Right ventricle myocardium inferior (tissue), 1 donor: ENCODE results near the gene CAPN7. TPM values are rescaled to one million over a fixed set of nuclear protein-coding genes. Genes with fewer than 3 reads are reported as not detected.
"Not testable (repeated sequence)": the region's sequence is repeated elsewhere in the genome, so short reads cannot be mapped to it uniquely, and the experiment has no call there.

Experiments
- ATAC-seq: fragments of 200-7000 bp; cut with Tn5 transposase; one replicate; pipeline ENCODE4 v1.9.1; 2020; ENCODE audit warnings: mild to moderate bottlenecking, moderate library complexity
- DNase-seq: peaks from one replicate; pipeline ENCODE4 v3.0.0; 2021; ENCODE audit errors: missing footprints
- intact Hi-C: fragments of 100-400 bp; cut with DNase I; formaldehyde crosslinking; loops from one replicate; pipeline ENCODE4 v1.11.0; 2022
- long read RNA-seq: library from polyadenylated mRNA; unstranded; transcript quantifications from one replicate; pipeline ENCODE4 v2.0.0, GENCODE V29; 2021
- total RNA-seq: library from RNA; stranded (reverse); fragmentation: NEBNext Ultra II Directional; extraction: Animal tissue kit (Norgen Biotek cat#: 25700); gene quantifications from one replicate; pipeline ENCODE4 v1.2.1, GENCODE V29; 2021
- donor health status: DM: no; HTN: yes; CAD: no; lungs with severe emphysema.

CAPN7 gene
- total RNA-seq, result 28.2 TPM
- long read RNA-seq, full-length matches to known transcripts, result 12 of 20 reads
- long read RNA-seq, partial matches to known transcripts, result 1 of 20 reads
- long read RNA-seq, other reads (novel, unspliced or antisense), result 7 of 20 reads

DNA sequence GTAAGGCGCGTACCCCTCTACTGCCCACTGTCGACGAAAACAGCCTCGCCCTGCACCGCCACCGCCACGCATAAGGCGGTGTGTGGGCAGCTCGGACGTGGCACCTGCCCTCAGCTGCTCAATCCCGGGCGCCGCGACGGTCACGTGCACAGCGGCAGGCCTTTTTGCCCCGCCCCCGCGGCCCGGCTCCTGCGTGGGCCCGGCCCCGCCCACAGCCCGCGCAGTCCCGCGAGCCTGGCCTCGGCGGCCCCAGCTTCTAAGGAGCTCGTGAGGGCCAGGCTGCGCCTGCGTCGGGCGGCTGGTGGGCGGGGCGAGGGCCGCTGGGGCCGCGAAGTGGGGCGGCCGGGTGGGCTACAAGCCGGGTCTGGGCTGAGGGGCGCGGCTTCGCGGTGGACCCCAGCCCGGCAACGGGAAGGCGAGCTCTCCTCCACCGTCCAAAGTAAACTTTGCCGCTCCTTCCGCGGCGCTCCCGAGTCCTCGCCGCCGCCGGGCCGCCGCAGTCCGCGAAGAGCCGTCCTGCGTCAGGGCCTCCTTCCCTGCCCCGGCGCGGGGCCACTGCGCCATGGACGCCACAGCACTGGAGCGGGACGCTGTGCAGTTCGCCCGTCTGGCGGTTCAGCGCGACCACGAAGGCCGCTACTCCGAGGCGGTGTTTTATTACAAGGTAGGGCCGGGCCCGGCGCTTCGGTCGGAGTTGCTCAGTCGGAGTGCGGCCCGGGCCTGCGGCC lies at the start of gene CAPN7:
Gene CAPN7 (plus strand): TSS at position 313 of the 728 bp plus-strand sequence. CDS start 250 bp downstream, at position 563.
- intact Hi-C loops, result loop anchor here (1.0 to 10.0 kb wide), 3 partner anchors 12 to 261 kb away; partner anchors contain the start of gene NR2C2
- peak; percentile 99 for DNase-seq
- ATAC-seq, result peak; percentile 99

DNA sequence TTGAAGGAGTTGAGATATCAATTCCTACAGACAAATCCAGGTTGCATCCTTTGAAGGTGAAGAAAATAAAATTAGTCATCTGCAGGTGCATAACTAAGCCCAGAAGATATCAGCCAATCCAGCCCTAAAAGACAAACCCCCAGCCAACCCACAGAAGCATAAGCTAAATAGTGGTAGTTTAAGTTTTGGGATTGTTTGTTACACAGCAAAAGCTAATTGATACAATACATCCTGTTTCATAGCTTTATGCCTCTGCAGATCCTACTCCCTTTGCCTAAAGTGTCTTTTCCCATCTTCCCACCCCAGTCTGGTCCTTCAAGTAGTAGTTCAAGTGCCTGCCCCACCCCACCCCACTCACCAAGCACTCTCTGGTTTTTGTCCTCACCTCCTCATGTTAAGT lies 48.6 kb upstream of the CAPN7 start:
- DNase-seq (no peak), ATAC-seq (no peak)

GRCh38 chr3:15159501-15160136 lies 46.4 kb upstream of the CAPN7 start:
- ATAC-seq (no peak), DNase-seq (no peak)
- intact Hi-C loops, result no loop called here

More for the DNA sequence above, 48.6 kb upstream of the CAPN7 start:
- intact Hi-C loops, result no loop called here

DNA sequence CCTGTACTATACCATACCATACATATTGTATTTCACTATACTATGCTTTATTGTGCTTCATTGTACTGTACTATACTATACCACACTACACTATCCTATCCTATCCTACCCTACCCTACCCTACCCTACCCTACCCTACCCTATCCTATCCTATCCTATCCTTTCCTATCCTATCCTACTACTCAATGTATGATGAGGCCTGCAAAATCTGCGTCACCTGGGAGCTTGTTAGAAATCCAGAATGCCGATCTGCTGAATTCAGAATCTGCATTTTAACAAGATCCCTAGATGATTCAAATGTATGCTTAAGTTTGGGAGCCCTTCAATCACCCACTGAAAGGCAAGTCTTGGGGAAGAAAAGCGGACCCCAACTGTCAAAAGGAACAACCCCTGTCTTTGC lies 45.4 kb upstream of the CAPN7 start:
- DNase-seq (no peak), ATAC-seq (no peak)
- intact Hi-C loops, result no loop called here

DNA sequence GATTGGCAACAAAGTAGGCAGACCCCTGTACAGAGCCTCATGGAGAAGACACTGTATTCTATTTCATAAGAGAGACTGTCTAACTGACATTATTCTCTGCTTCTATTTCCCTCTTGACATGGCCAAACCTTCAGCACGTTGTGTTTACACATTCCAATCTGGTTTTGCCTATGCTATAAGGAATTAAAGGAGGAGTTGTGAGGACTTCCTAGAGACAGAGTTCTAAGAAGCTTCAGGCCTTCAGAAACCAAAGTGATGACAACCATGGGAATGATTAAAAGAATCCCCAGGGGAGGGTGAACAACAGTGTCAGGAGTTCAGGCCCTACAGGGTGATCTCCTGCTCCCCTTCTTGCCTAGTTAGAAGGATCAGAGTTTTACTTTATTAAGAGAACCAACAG lies 44.9 kb upstream of the CAPN7 start:
- no peak for ATAC-seq

DNA sequence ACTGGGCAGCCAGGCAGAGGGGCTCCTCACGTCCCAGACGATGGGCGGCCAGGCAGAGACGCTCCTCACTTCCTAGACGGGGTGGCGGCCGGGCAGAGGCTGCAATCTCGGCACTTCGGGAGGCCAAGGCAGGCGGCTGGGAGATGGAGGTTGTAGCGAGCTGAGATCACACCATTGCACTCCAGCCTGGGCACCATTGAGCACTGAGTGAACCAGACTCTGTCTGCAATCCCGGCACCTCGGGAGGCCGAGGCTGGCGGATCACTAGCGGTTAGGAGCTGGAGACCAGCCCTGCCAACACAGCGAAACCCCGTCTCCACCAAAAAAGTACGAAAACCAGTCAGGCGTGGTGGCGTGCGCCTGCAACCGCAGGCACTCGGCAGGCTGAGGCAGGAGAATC lies 42.4 kb upstream of the CAPN7 start:
- DNase-seq, intact Hi-C loops, ATAC-seq: not testable (repeated sequence)

More for the DNA sequence above, 44.9 kb upstream of the CAPN7 start:
- DNase-seq, result no peak
- intact Hi-C loops, result no loop called here

- ATAC-seq (no peak), DNase-seq (no peak)
- intact Hi-C loops, result no loop called here
Measured at GRCh38 chr3:15164340-15164739, 41.7 kb upstream of the CAPN7 start.

- ATAC-seq, result no peak
- no peak for DNase-seq
- intact Hi-C loops, result no loop called here
Measured at GRCh38 chr3:15165061-15165460, 41.0 kb upstream of the CAPN7 start.

DNA sequence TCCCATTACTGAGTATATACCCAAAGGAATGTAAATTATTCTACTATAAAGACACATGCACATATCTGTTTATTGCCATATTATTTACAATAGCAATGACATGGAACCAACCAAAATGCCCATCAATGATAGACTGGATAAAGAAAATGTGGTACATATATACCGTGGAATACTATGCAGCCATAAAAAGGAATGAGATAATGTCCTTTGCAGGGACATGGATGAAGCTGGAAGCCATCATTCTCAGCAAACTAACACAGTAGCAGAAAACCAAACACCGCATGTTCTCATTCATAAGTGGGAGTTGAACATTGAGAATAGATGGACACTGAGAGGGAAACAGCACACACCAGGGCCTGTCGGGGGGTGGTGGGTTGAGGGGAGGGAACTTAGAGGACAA lies 39.7 kb upstream of the CAPN7 start:
- intact Hi-C loops, DNase-seq, ATAC-seq: not testable (repeated sequence)

GRCh38 chr3:15171096-15171495 lies 35.0 kb upstream of the CAPN7 start:
- intact Hi-C loops, result loop anchor here (10.0 kb wide), 1 partner anchor 56 kb away; no protein-coding TSS in a partner anchor

DNA sequence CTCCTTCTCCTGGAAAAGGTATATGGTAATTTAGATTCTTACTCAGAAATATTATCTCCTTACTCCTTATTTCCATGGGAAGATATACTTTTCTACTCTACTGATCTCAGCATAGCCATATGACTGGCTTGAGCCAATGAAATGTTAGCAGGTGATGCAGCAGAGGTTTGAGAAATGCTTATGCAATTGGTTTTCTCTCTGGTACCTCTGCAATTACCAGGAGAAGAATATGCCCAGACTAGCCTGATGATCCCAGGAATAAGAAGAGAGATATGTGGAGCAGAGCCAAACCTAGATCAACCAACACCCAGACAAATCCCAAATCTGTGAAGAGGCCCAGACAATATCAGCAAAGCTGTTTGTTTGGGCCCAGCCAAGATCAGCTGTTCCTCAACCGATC lies 33.2 kb upstream of the CAPN7 start:
- intact Hi-C loops, result loop anchor here (10.0 kb wide), 1 partner anchor 58 kb away; no protein-coding TSS in a partner anchor
- ATAC-seq (no peak), DNase-seq (no peak)

More at GRCh38 chr3:15171096-15171495, 35.0 kb upstream of the CAPN7 start:
- ATAC-seq (no peak), DNase-seq (no peak)

DNA sequence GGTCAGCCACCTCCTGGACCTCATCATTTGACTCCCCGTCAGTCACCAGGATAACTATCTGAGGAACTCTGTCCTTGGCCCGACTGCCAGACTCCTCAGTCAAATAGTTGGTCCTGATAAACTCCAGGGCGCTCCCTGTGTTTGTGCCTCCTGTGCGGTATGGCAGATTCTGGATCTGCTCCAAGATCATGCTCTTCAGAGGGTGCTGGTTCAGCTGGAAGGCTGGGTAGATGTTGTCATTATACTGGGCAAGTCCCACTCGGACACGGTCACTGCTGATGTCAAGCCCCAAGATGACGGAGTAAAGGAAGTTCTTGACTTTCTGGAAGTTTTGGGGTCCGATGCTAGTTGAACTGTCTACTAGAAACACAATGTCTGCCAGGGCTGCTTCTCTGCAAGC lies 31.1 kb upstream of the CAPN7 start:
- DNase-seq (no peak), ATAC-seq (peak; percentile 84)
- intact Hi-C loops, result loop anchor here (10.0 kb wide), 1 partner anchor 60 kb away; no protein-coding TSS in a partner anchor

GRCh38 chr3:15175605-15176004 lies 30.4 kb upstream of the CAPN7 start:
- DNase-seq (no peak), ATAC-seq (no peak)
- intact Hi-C loops, result loop anchor here (10.0 kb wide), 1 partner anchor 61 kb away; no protein-coding TSS in a partner anchor

DNA sequence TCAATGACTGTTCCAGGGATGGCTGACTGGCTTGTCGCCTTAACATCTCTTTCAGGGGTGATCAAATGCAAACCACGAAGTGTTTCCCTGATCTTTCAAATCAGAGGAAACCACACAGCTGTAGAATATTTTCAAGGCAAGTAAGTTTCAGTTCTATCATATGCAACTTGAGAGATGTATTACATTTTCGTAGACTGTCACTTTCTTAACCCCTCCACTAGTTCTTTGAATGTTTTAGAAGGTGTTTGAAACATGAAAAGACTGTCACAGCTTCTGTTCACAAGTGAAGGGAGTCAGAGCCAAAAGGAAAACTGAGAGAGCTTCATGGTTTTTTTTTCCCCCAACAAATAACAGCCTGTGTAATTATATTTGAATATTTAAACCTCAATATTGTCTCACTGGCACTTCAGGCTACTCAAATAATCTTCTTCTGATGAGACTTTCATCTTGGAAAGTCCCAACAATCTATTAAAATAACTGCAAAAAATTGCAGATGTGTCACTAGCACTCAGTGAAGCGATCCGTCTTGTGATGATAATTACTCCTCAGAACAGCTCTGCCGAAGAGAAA lies 25.9 kb upstream of the CAPN7 start:
- no peak for ATAC-seq
- DNase-seq, result no peak
- intact Hi-C loops, result no loop called here

DNA sequence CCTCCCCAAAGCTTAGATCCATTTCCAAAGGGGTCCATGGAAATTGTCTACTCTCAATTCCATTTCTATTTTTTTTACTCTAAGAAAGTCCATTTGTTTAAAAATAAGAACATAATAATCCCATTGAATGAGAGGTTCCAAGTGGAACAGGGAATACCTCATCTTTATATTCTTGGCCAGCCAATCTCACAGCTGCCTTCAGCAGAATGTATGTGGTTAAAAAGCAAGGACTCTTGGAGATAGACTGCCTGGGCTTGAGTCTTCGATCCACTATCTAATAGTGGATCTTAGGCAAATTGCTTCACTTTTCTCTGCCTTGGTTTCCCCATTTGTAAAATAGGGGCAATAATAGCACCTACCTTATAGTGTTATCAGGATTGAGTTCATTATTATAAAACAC lies 24.5 kb upstream of the CAPN7 start:
- no peak for ATAC-seq
- no peak for DNase-seq
- intact Hi-C loops, result no loop called here

DNA sequence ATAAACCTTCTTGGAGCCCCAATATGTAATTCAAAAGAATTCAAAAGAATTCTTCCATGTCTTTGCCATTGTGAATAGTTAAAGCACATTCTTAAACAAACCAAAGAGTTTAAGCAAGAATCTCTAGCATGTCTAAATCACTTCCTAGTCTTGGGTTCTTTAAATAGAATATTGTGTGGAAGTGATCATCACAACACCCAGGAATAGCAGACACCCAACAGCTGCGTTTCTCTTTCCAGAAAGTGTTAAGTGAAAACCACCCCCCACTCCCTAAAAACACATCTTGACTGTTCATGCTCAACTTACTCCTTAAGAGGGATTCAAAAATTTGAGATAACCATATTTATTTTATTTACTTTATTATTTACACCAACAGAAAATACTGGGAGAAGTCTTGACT lies 24.1 kb upstream of the CAPN7 start:
- no peak for ATAC-seq
- no peak for DNase-seq
- intact Hi-C loops, result no loop called here

DNA sequence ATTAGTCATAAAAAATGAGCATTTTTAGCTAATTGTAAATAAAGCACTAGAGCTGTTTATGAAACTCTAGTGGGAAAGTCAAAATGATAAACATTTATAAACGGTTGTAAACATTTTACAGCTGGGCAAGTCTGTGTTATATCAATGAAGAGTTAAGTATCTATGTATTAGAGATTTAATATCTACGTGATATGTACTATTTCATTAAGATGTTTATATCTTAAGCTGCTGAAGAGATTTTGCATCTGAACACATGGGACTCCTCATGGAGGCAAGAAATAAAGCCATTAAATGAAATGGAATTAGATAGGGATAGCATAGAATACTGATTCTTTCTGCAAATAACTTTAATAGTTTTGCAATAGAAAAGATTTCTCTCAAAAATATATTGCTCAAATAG lies 23.0 kb upstream of the CAPN7 start:
- ATAC-seq, result no peak
- intact Hi-C loops, result no loop called here
- DNase-seq, result no peak

DNA sequence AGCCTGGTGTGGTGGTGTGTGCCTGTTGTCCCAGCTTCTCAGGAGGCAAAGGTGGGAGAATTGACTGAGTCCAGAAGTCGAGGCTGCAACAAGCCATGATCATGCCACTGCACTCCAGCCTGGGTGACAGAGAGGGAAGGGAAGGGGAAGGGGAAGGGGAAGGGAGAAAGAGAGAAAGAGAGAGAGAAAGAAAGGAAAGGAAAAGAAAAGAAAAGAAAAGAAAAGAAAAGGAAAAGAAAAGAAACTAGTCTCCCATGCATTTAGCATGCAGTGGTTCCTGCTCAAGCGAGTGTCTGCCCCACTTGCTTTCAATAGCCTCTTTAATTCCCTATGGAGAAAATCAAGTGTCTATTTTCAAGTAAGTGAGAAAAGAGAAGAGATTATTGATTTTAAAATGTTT lies 20.6 kb upstream of the CAPN7 start:
- intact Hi-C loops, result no loop called here
- ATAC-seq (no peak), DNase-seq (no peak)

- ATAC-seq (no peak), DNase-seq (no peak)
- intact Hi-C loops, result no loop called here
Measured at GRCh38 chr3:15186101-15186476, 20.0 kb upstream of the CAPN7 start.
